CD4-positive, alpha-beta T cell treated with Interleukin-15 for 4 hours (primary cell): ENCODE measurements around the gene FBXL15.
A peak's percentile ranks its signal among the peaks of the same experiment; 100 is the strongest.

ENCODE experiments used
- DNase-seq: peaks from one replicate; pipeline ENCODE4 v3.0.0-alpha.2; 2020; ENCODE audit warnings: low spot score

FBXL15 gene

GRCh38 chr10:102411341-102412255 lies 9.0 kb upstream of the FBXL15 start:
- no peak for DNase-seq

- DNase-seq, result no peak
Measured at GRCh38 chr10:102412293-102412692, 8.3 kb upstream of the FBXL15 start.

GRCh38 chr10:102413053-102413705 lies 7.5 kb upstream of the FBXL15 start:
- DNase-seq, result peak; percentile 38

- DNase-seq, result no peak
Measured at GRCh38 chr10:102413806-102414561, 6.7 kb upstream of the FBXL15 start.

GRCh38 chr10:102414749-102415148 lies 5.9 kb upstream of the FBXL15 start:
- no peak for DNase-seq

GRCh38 chr10:102416283-102416682 lies 4.4 kb upstream of the FBXL15 start:
- no peak for DNase-seq

GRCh38 chr10:102416695-102417094 lies 3.9 kb upstream of the FBXL15 start:
- no peak for DNase-seq

GRCh38 chr10:102418622-102419268 lies 1.9 kb upstream of the FBXL15 start, which contains the start of gene PSD:
Gene PSD, minus strand, starts transcription at chr10:102418785. Its CDS starts 1,747 bp downstream, at chr10:102417038.
- no peak for DNase-seq

- DNase-seq, result peak; percentile 62
Measured at GRCh38 chr10:102419269-102420180, 1.1 kb upstream of the FBXL15 start.

GRCh38 chr10:102420181-102420713 lies 389 bp upstream of the FBXL15 start:
- DNase-seq, result no peak

- DNase-seq, result no peak
Measured at GRCh38 chr10:102421507-102421756, 796 bp downstream of the FBXL15 start.

GRCh38 chr10:102421757-102422512 lies 1.3 kb downstream of the FBXL15 start:
- DNase-seq, result no peak

GRCh38 chr10:102422545-102423129 lies 2.0 kb downstream of the FBXL15 start:
- DNase-seq, result peak; percentile 48

- DNase-seq, result no peak
Measured at GRCh38 chr10:102423372-102423968, 2.8 kb downstream of the FBXL15 start.

GRCh38 chr10:102424145-102424544 lies 3.5 kb downstream of the FBXL15 start:
- no peak for DNase-seq

GRCh38 chr10:102424916-102425315 lies 4.3 kb downstream of the FBXL15 start:
- DNase-seq, result no peak

- DNase-seq, result no peak
Measured at GRCh38 chr10:102425444-102425843, 4.8 kb downstream of the FBXL15 start.

- DNase-seq, result no peak
Measured at GRCh38 chr10:102426803-102427287, 6.2 kb downstream of the FBXL15 start.

GRCh38 chr10:102429468-102429867 lies 8.8 kb downstream of the FBXL15 start:
- DNase-seq, result no peak
